ENCODE data around the gene TPCN2.

The TPCN2 gene

DNA sequence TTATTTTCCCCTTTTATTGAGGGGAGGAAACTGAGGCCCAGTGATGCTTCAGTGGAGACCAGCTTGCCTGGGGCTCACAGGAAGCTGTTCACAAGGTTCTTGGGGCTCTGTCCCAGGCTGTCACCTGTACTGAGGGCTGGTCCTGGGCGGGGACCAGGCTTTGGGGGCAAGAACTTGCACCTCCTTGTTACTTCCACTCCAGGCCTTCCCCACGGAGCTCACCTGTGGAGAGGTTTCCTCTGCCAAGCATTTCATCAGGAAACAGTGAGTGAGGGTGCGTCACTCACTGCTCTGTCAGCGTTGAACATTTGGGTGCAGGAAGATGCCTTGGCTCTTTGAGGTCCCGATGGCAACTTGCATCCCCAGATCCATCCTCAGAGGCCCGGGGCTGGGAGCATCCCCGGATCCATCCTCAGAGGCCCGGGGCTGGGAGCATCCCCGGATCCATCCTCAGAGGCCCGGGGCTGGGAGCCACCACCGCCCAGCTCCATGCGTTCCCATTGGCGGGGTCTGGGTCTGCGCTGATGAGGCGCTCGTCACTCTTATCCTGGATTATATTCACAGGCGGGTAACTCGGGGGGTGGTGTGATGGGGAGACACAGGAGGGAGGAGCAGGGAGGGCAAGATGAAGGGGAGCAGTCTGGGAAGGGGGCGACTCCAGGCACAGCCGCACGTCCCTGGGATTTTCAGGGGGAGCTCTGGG is 105.6 kb downstream of the TPCN2 start:
- Histone ChIP-seq H3K4me1 (ENCODE audit: control insufficient read depth, insufficient read depth, low read length, poor library complexity, severe bottlenecking) (peaks cover 57% of the 10 kb centered on the region), H3K27ac (ENCODE audit: low read depth, low read length, severe bottlenecking) (no peak overlapping the region), H3K36me3 (ENCODE audit: control insufficient read depth, insufficient read depth, low read length) (no peaks in the 10 kb centered on the region), H3K9me3 (ENCODE audit: control insufficient read depth, low read length) (no peaks in the 10 kb centered on the region), H3K4me3 (ENCODE audit: extremely low read depth, insufficient read depth, low read length, poor library complexity, severe bottlenecking) (no peak overlapping the region)
- 95 to 97% methylated on average over 15 of the region's 21 CpGs for WGBS, 2 experiments (ENCODE audit: insufficient coverage in 2 of 2)

DNA sequence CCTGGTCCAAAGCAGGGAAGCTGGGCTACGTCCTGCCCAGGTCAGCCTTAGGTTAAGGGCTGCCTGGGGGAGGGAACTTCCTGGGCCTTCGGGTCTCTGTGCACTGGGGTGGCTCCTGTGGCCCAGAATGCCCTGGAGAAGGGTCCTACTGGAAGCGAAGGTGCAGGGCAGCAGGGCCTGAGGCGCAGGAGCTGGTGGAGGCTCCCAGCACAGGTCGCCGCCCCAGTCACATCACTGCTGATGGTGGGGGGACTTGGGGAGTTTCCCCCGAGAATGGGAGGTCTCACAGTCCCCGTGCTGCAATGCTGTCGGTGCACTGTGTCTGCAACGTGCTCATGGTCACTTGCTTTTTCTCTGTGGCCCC is 106.2 kb downstream of the TPCN2 start:
- Histone ChIP-seq H3K27ac (ENCODE audit: low read depth, low read length, severe bottlenecking) (no peak overlapping the region), H3K36me3 (ENCODE audit: control insufficient read depth, insufficient read depth, low read length) (no peaks in the 10 kb centered on the region), H3K9me3 (ENCODE audit: control insufficient read depth, low read length) (no peaks in the 10 kb centered on the region), H3K4me1 (ENCODE audit: control insufficient read depth, insufficient read depth, low read length, poor library complexity, severe bottlenecking) (peaks cover 57% of the 10 kb centered on the region), H3K4me3 (ENCODE audit: extremely low read depth, insufficient read depth, low read length, poor library complexity, severe bottlenecking) (no peak overlapping the region)
- 95 to 97% methylated on average over 9 to 10 of the region's 10 CpGs for WGBS, 2 experiments (ENCODE audit: insufficient coverage in 2 of 2)

DNA sequence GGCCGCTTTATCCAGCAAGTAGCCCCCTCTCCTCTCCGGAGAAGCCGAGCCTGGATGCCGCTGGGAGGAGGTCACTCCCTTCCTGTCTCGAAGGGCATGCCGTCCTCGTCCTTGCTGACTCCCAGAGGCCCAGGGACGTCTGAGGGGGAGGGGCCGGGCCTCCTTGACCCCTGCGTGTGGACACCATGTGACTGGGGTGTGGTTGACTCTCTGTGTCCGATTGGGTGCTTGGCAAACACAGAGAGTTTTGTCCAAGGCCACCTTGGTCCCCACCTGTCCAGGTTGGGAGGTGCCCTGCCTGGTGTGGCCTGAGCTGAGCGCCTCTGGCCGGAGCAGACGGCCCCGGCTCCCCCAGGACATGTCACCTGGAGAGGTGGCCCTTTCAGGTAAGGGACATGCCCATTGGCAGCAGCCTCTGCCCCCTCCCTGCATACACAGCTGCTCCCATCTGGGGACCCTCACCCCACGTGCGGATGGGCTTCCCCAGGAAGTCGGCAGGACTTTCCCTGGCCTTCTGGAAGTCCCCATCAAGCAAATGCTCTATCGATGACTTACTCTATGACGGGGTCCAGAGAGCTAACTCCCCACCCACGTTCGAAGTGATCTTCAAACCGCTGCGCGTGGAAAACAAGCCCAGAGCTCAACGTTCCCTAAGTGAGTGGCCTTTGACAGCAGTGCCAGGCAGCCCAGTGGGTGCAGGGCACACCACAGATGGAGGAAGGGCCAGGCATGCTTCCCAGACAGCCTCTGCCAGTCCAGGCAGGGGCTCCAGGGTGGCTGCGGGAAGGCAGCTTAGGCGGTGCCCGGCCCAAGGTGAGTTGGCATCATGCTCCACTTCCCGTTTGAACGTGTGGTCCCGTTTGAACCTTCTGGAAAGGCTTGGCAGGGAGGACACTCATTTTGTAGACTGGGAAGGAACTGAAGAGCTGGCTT is 106.8 kb downstream of the TPCN2 start, which contains the start of gene SMIM38:
TSS of gene SMIM38 (plus strand) at position 634 of the 933 bp plus-strand sequence. CDS start 1,912 bp downstream, outside the sequence.
- Histone ChIP-seq H3K27ac (ENCODE audit: low read depth, low read length, severe bottlenecking) (peak within 1 kb of the TSS; percentile 80), H3K4me1 (ENCODE audit: control insufficient read depth, insufficient read depth, low read length, poor library complexity, severe bottlenecking) (peaks cover 58% of the 10 kb centered on the region), H3K36me3 (ENCODE audit: control insufficient read depth, insufficient read depth, low read length) (no peaks in the 10 kb centered on the region), H3K4me3 (ENCODE audit: extremely low read depth, insufficient read depth, low read length, poor library complexity, severe bottlenecking) (no peak within 1 kb of the TSS), H3K9me3 (ENCODE audit: control insufficient read depth, low read length) (no peaks in the 10 kb centered on the region)
- WGBS, 2 experiments (ENCODE audit: insufficient coverage in 2 of 2), result 87 to 93% methylated on average over 28 to 31 of the region's 32 CpGs

DNA sequence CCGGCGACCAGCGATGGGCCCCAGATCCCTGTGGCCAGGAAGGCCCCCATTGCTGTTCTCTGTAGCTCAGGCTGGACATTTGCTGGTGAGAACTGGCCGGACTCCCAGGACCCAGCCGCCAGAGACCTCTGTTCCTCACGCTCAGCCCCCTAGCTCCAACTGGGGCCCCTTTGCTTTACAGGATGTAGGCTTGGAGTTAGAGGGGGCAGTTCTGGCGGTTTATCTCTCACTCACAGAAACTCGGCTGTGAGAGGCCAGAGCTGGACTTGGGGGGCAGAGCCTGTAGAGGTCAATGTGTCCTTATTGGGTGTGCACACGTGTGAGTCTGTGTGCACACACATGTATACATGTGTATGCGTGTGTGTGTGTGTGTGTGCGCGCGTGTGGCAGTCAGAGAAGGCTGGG is 107.5 kb downstream of the TPCN2 start:
- H3K36me3 ChIP-seq (ENCODE audit: control insufficient read depth, insufficient read depth, low read length), result no peaks in the 10 kb centered on the region
- peak overlapping the region; percentile 80 for H3K27ac ChIP-seq (ENCODE audit: low read depth, low read length, severe bottlenecking)
- WGBS, 2 experiments (ENCODE audit: insufficient coverage in 2 of 2), result 90 to 94% methylated on average over 8 to 12 of the region's 13 CpGs
- peaks cover 63% of the 10 kb centered on the region for H3K4me1 ChIP-seq (ENCODE audit: control insufficient read depth, insufficient read depth, low read length, poor library complexity, severe bottlenecking)
- H3K9me3 ChIP-seq (ENCODE audit: control insufficient read depth, low read length), result no peaks in the 10 kb centered on the region
- no peak overlapping the region for H3K4me3 ChIP-seq (ENCODE audit: extremely low read depth, insufficient read depth, low read length, poor library complexity, severe bottlenecking)

DNA sequence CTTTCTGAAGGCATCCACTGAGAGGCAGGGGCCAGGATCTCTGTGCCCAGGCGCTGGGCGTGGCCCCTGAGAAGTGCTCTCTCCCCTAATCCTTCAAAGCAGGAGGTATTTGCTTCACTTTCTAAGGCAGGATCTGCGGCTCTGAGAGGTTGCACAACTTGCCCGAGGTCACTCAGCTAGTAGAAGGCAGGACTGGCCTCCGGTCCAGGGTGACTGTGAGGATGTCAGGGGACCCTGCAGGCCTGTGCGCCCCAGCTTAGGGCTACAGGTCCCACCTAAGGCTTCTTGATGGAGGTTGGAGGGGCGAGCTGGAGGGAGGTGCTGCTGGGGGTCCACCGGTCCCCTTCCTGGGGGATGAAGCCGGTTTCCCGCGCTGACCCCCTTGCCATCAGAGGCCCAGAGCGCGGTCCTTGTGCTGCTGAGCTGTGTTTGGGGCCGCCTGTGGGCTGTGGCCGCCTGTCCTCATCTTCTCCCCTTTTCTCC is 108.0 kb downstream of the TPCN2 start:
- WGBS, 2 experiments (ENCODE audit: insufficient coverage in 2 of 2), result 84 to 91% methylated on average over 11 to 14 of the region's 15 CpGs
- no peaks in the 10 kb centered on the region for H3K36me3 ChIP-seq (ENCODE audit: control insufficient read depth, insufficient read depth, low read length)
- peaks cover 59% of the 10 kb centered on the region for H3K4me1 ChIP-seq (ENCODE audit: control insufficient read depth, insufficient read depth, low read length, poor library complexity, severe bottlenecking)
- no peaks in the 10 kb centered on the region for H3K9me3 ChIP-seq (ENCODE audit: control insufficient read depth, low read length)
- H3K4me3 ChIP-seq (ENCODE audit: extremely low read depth, insufficient read depth, low read length, poor library complexity, severe bottlenecking), result no peak overlapping the region
- H3K27ac ChIP-seq (ENCODE audit: low read depth, low read length, severe bottlenecking), result peak overlapping the region; percentile 80

DNA sequence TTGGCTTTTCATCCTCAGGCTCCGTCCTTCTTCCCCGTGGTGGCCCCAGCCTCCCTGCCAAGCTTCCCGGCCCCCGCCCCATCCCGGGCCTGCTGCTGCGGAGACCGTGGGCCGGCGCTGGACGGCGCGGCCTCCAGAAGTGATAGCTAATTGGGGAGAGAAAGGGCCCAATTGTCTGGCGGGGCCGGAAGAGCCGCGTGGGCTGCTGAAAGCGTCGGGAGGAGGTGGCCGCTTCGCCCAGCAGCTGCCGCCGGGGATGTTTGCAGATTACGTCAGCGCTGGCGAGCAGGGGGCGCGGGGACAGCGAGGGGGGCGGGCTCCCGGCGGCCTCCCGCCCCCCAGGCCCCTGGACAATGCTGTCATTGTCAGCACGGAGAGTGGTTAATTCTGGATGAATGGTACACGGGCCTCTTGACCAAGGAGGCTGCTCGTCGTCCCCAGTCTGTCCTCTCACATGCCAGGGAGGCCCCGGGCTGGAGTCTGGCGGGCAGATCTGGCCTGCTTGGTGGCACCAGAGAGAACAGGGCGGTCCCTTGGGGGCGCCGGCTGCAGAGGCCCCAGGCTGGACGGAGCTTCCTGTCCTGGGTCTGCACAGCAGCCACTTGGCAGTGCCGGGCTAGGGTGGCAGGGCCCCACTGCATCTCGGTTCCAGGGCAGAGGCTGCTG is 108.6 kb downstream of the TPCN2 start:
- Histone ChIP-seq H3K4me1 (ENCODE audit: control insufficient read depth, insufficient read depth, low read length, poor library complexity, severe bottlenecking) (peaks cover 53% of the 10 kb centered on the region), H3K9me3 (ENCODE audit: control insufficient read depth, low read length) (no peaks in the 10 kb centered on the region), H3K36me3 (ENCODE audit: control insufficient read depth, insufficient read depth, low read length) (no peaks in the 10 kb centered on the region), H3K4me3 (ENCODE audit: extremely low read depth, insufficient read depth, low read length, poor library complexity, severe bottlenecking) (no peak overlapping the region), H3K27ac (ENCODE audit: low read depth, low read length, severe bottlenecking) (peak overlapping the region; percentile 80)
- 60 to 63% methylated on average over 38 to 42 of the region's 44 CpGs for WGBS, 2 experiments (ENCODE audit: insufficient coverage in 2 of 2)

DNA sequence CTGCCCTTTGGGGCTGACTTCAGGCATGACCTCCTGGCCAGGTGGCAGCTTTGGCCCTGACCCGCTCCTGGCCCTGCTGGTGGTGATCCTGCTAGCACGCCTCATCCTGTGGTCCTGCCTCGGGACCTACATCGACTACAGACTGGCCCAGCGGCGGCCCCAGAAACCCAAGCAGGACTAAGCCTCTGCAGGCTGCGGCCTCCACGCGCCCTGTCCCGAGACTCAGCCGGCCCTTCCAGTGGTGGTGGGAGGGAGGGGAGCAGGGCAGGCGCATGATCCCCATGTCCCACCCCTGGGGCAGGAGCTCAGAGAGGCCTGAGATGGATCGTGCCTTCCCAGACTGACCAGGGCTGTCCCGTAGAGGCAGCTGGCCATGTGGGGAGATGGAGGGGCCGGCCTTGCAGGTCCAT is 109.1 kb downstream of the TPCN2 start:
- Histone ChIP-seq H3K27ac (ENCODE audit: low read depth, low read length, severe bottlenecking) (peak overlapping the region; percentile 80), H3K36me3 (ENCODE audit: control insufficient read depth, insufficient read depth, low read length) (no peaks in the 10 kb centered on the region)
- WGBS, 2 experiments (ENCODE audit: insufficient coverage in 2 of 2), result 88 to 98% methylated on average over 3 to 13 of the region's 15 CpGs

DNA sequence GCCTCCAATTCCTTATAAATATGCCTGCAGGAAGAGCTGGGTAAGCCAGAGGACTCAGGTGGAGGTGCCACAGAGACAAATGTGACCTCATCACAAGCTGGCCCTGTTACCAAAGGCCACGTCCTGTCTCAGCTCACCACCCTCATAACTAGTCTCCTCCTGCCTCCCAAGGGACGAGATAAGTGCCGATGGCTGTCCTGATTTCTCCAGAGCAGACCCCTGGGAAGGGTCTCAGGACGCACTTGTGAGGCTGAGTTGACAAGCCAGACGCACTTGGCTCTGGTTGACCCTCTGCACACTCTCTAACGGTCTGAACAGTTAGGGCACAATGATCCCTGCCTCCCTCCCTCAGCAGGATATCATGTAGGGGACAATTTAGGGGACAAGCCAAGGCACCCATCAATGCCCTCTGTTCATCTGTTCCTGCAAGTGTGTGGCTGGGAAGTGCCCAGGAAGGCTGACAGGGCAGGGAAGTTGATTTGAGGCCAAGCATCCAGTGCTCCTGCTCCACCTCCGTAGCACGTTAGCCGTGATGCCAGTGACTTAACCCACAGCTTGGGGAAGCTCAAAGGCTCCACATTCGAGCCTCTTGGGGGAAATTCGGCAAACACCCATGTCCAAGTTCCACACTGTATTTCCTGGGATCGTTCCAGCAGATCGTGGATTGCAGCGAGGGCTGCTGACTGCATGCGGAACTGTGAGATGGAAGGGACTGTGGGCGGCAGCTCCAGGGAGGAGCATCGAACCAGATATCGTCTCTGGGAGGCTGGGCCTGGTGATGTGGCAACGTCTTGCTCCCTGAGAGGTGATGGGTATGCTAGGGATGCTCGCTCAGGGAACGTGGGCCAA is 109.8 kb downstream of the TPCN2 start:
- 92 to 98% methylated on average over 18 to 21 of the region's 21 CpGs for WGBS, 2 experiments (ENCODE audit: insufficient coverage in 2 of 2)
- no peaks in the 10 kb centered on the region for H3K9me3 ChIP-seq (ENCODE audit: control insufficient read depth, low read length)
- H3K27ac ChIP-seq (ENCODE audit: low read depth, low read length, severe bottlenecking), result no peak overlapping the region
- H3K4me3 ChIP-seq (ENCODE audit: extremely low read depth, insufficient read depth, low read length, poor library complexity, severe bottlenecking), result no peak overlapping the region
- H3K4me1 ChIP-seq (ENCODE audit: control insufficient read depth, insufficient read depth, low read length, poor library complexity, severe bottlenecking), result peaks cover 42% of the 10 kb centered on the region
- H3K36me3 ChIP-seq (ENCODE audit: control insufficient read depth, insufficient read depth, low read length), result no peaks in the 10 kb centered on the region

More for the DNA sequence above, 109.1 kb downstream of the TPCN2 start:
- H3K4me1 ChIP-seq (ENCODE audit: control insufficient read depth, insufficient read depth, low read length, poor library complexity, severe bottlenecking), result peaks cover 47% of the 10 kb centered on the region
- H3K9me3 ChIP-seq (ENCODE audit: control insufficient read depth, low read length), result no peaks in the 10 kb centered on the region
- H3K4me3 ChIP-seq (ENCODE audit: extremely low read depth, insufficient read depth, low read length, poor library complexity, severe bottlenecking), result no peak overlapping the region

DNA sequence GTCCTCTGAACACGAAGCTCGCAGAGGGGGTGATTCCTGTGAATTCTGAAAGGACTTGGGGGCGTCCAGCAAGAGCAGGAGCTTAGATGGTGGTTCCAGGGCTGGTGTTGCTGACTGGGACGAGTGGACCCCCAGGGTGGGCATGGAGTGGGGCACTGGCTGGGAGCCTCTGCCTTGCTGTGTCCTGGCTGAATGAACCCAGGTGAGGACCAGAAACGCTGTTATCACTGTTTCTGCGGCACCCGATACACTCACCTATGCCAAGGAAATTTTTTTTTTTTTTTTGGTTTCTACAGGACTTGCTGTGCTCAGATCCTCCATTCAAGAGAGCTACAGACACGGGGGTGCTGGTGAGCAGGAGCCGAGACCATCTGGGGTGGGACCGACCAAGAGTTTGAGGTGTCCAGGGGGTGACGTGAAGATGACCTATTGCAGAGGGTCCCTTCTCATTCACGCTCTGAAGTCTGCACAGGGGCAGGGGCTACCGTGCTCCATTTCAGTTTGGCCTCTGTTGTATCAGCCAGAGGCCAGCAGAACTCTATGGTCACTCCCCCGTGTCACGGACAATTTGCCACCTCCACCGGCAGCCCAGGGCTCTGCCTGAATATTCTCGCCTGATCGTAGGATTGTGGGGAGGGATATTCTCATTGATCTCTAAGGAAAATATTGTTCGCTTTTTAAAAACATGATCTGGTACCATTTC is 110.6 kb downstream of the TPCN2 start:
- Histone ChIP-seq H3K9me3 (ENCODE audit: control insufficient read depth, low read length) (peaks cover 7% of the 10 kb centered on the region), H3K4me1 (ENCODE audit: control insufficient read depth, insufficient read depth, low read length, poor library complexity, severe bottlenecking) (peaks cover 36% of the 10 kb centered on the region), H3K4me3 (ENCODE audit: extremely low read depth, insufficient read depth, low read length, poor library complexity, severe bottlenecking) (no peak overlapping the region), H3K36me3 (ENCODE audit: control insufficient read depth, insufficient read depth, low read length) (no peaks in the 10 kb centered on the region), H3K27ac (ENCODE audit: low read depth, low read length, severe bottlenecking) (no peak overlapping the region)
- WGBS, 2 experiments (ENCODE audit: insufficient coverage in 2 of 2), result 94 to 96% methylated on average over 16 of the region's 19 CpGs

All from mesodermal cell (in vitro differentiated cells).